GM19438 (cell line): ENCODE measurements around the gene ZBTB18.
"Not testable (repeated sequence)": the region's sequence is repeated elsewhere in the genome, so short reads cannot be mapped to it uniquely, and the experiment has no call there.

Source experiments
- ATAC-seq: cut with Tn5 transposase; IDR thresholded peaks from one replicate; pipeline ENCODE4 v1.9.1; 2021; ENCODE audit warnings: low read depth; ENCODE audit not compliant: unreplicated experiment

The ZBTB18 gene

DNA sequence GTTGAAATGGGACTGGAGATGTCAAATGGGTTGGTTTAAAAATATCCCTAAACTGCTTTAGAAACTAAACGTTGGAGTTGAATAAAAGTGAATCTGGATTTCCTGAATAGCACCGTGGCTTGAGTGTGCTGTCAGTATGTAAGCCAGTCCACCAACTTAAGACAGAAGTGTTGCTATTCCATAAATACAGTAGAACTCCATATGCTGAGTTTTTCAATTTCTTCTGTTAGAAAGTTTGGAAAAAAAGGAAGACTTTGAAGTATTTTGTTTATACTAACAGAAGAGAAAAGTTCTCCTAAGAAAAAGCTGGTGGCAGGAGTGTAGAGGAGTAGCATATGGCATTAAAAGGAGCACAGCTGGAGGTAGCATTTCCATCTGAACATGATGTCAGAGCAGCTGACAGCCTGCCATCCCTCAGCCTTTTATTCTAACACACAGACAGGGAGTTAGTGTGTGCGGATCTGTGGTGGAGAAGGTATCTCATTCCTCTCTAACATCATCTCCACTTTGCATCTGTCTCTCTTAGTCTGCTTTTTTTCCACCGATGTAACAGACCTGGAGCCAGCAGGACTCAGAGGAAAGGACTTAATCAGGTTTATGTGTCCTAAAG is at the start of gene ZBTB18:
Gene ZBTB18, plus strand, starts transcription at position 449 of the 610 bp plus-strand sequence. Its CDS starts 149 bp downstream, at position 598.
- ATAC-seq: no peak

- ATAC-seq: no peak
These were observed 48.4 kb upstream of the ZBTB18 start for GRCh38 chr1:244002721-244003120.

- no peak for ATAC-seq
These were observed 45.6 kb upstream of the ZBTB18 start for GRCh38 chr1:244005455-244005854.

- ATAC-seq: no peak
These were observed 44.6 kb upstream of the ZBTB18 start for GRCh38 chr1:244006381-244006901.

GRCh38 chr1:244006961-244007360 is 44.1 kb upstream of the ZBTB18 start:
- no peak for ATAC-seq

- no peak for ATAC-seq
These were observed 40.9 kb upstream of the ZBTB18 start for GRCh38 chr1:244010191-244010590.

GRCh38 chr1:244010703-244011123 is 40.4 kb upstream of the ZBTB18 start:
- no peak for ATAC-seq

DNA sequence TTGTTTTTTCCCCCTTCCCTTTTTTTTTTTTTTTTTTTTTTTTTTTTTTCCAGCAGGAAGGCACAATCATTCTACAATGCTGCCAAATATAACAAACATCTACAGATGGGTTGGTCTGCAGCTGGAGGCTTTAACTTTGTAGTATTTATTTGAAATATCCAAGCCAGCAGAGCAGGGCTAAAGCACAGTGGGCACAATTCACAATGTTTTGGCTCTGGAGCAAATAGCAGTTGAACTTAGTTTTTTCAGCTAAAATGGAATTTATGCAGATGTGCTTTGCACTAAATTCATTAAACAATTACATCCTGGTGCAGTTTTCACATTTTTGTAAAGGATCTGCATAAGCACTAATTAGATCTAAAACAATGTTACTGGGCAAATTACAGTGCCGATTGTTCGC is 39.8 kb upstream of the ZBTB18 start:
- no peak for ATAC-seq

GRCh38 chr1:244011786-244012185 is 39.3 kb upstream of the ZBTB18 start:
- ATAC-seq: no peak

- ATAC-seq: no peak
These were observed 38.9 kb upstream of the ZBTB18 start for GRCh38 chr1:244012202-244012601.

DNA sequence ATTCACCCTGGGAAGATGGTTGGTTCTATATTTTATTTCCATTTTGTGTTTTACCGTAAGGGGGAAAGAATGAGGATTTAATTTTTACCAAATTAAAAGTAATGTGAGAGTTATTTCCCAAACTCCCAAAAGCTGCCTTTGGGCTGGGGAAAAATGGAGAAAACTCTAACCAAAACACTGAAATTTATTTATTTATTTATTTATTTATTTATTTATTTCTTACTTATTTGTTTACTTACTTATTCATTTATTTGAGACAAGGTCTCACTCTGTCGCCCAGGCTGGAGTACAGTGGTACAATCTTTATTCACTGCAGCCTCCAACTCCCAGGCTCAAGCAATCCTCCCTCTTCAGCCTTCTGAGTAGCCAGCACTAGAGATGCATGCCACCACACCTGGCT is 38.0 kb upstream of the ZBTB18 start:
- no peak for ATAC-seq

DNA sequence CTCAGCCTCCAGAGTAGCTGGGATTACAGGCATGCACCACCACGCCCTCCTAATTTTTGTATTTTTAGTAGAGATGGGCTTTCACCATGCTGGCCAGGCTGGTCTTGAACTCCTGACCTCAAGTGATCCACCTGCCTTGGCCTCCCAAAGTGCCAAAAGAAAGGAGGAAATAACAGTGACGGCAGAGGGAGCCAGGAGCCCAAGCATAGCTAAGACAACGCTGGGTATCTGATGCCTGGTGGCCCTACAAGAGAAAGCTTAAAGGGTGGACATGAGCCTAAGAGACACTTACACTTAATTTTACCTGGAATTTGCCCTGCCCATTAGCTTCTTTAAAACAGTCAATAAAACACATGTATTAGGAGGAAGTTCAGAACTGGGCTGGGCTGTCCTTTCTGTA is 36.2 kb upstream of the ZBTB18 start:
- ATAC-seq: not testable (repeated sequence)

- no peak for ATAC-seq
These were observed 31.0 kb upstream of the ZBTB18 start for GRCh38 chr1:244019982-244020485.

DNA sequence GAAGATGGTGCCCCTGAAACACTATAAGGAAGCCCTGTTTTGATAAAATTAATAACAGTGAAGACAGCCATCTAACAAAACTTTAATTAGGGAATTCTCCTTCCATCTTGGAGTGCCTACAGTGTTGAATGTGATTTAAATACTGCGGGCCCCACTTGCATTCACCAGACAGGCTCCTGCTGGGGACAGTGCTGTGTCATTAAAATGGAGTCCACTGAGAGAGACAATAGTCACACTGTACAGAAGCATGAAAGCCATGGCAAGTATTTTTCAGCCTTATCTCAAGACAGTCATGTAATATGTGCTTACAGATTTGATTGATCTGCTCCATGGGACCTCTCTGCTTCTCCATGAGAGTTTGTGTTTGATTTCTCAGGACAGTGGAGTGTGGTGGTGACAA is 29.7 kb upstream of the ZBTB18 start:
- no peak for ATAC-seq

DNA sequence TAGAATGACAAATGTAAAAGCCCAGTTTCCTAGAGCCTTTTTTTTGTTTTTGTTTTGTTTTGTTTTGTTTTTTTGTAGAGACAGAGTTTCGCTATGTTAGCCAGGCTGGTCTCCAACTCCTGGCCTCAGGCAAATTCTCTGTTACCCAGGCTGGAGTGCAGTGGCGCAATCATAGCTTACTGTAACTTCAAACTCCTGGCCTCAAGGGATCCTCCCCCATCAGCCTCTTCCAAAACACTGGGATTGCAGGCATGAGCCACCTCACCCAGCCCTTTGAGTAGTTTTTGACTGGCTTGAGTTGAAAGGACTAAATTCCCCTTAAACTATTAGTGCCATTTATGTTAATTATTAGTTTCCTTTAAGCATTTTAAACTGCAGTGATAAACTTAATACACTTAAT is 28.8 kb upstream of the ZBTB18 start:
- ATAC-seq: no peak

DNA sequence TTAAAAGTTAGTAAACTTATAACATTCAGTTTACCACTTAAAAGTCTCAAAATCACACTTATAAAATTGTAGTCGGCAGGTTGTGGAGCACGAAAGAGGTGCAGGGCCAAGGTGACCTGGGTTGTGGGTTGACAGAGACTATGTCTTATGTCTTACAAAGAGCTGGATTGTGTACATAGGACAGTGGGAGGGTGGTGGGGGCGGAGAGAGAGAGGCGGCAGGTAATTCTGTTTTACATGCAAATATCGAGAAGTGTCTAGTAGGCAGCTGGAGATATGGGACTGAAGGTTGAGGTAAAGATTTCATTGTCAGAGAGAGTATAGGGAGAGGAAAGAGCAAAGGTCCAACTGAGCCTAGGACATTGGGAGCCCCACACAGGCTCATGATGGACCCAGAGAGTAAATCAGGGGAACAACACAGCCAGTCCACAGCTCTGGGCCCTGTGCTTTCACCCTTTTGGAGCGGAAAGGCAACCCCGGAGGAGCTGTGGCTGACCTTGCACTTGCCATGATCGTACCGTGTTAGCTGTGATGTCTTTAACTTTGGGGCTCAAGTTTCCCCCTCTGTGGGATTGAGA is 28.1 kb upstream of the ZBTB18 start:
- ATAC-seq: no peak

GRCh38 chr1:244027491-244028145 is 23.5 kb upstream of the ZBTB18 start:
- ATAC-seq: no peak

DNA sequence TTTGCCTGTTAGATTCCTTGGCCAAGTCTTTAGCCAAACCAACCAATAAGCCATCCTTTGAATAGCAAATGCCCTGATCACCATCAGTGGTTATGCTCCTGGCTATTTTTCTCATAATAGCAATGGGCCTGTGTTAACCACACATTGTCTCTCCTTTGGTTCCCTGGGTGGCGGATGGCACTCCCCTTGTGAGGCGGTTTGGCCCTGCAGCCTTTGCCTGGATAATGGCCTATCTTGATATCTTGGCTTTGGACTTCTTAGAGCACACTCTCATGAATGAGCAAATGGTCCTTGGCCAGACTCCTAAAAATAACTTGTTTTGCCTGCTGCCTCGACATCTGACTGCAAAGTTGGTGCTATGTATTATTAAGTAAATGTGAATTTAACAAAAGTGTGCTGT is 22.4 kb upstream of the ZBTB18 start:
- ATAC-seq: no peak

- ATAC-seq: no peak
These were observed 22.0 kb upstream of the ZBTB18 start for GRCh38 chr1:244029124-244029523.

DNA sequence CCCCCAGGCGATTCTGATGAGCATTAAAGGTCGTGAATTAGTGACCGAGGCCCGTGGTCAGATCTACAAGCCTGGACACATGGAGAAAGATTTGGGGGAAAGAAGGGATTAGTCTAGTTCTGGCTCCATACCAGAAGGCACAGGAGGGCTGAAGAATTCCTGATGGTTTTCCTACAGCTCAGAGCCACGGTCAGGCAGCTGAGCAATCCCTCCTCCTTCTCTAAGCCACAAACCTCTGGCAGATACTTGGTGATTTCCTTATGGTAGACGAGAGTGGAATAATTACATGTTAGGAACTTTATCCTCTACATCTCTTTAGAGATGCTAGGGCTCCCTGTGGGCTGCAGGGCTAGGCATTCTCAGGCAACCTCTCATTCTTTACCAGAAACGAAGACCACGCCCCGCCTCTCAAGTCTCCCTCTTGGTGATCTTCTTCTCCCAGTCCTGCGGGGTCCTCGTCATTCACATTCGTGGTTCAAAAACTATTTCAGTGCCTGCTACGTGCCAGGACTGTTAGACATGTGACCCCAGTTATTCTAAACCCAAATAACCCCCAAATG is 20.5 kb upstream of the ZBTB18 start:
- no peak for ATAC-seq

- ATAC-seq: no peak
These were observed 15.7 kb upstream of the ZBTB18 start for GRCh38 chr1:244035358-244035757.
